ENCODE results near the gene ZNF624. TPM values are rescaled to one million over a fixed set of nuclear protein-coding genes. Genes with fewer than 3 reads are reported as not detected.

The ZNF624 gene
- 1.6 and 1.7 TPM in 2 replicates for total RNA-seq

GRCh38 chr17:16653367-16654041 lies at the start of gene ZNF624:
ZNF624 (minus strand) TSS chr17:16653850.

DNA sequence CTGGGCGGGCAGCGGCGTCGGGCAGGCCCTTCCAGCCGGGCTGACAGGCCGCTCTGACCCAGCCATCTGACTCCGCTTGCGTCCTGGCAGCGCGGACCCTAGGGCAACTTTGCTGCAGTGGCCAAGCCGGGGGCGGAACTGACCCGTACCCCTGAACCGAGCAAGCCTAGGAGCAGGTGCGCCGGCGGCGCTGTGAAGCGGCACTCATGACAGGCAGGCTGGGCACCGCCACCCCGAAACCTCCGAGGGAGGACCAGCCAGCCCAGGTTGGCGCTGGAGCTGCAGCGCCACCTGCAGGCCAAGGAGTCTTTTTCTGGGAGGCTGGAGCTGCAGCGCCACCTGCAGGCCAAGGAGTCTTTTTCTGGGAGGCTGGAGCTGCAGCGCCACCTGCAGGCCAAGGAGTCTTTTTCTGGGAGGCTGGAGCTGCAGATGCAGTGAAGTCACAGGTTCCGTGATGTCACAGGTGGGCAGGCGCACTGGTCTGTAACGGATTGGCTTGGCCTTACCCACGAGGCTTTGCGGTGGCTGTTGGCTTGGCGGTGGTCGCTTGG lies 36.2 kb upstream of the ZNF624 start, which contains the start of gene CCDC144A:
CCDC144A (plus strand) TSS at position 511 of the 551 bp plus-strand sequence. CDS start 160 bp downstream, outside the sequence.

Other genes starting within 250 kb of the ZNF624 start
- gene TRPV2, start 238.3 kb downstream of the ZNF624 start, total RNA-seq: 2.0 TPM in 1 of 2 replicates, not detected in the other
- gene LRRC75A, start 161.7 kb downstream of the ZNF624 start, total RNA-seq: not detected in 2 replicates
- 2.8 and 15.4 TPM in 2 replicates for gene ZNF287, start 84.6 kb downstream of the ZNF624 start, total RNA-seq
- gene CCDC144A, start 36.4 kb upstream of the ZNF624 start, total RNA-seq: 0.38 and 0.70 TPM in 2 replicates